SK-N-SH (cell line): ENCODE data around the gene MEGF6. TPM values are rescaled to one million over a fixed set of nuclear protein-coding genes. Genes with fewer than 3 reads are reported as not detected.

Source experiments
- CTCF ChIA-PET: fragments of 300-600, 350-600 bp; formaldehyde crosslinking; extraction: SDS; loops from one replicate; lab custom pipeline; 2021; lab: Yijun Ruan, JAX
- POLR2A ChIA-PET: fragments of 350-600 bp; sonication (Branson Sonifier 250); formaldehyde crosslinking; extraction: SDS; loops from one replicate; lab custom pipeline; 2020; ENCODE audit warnings: antibody characterized with exemption, inconsistent platforms; lab: Yijun Ruan, JAX
- DNase-seq: peaks from one replicate; pipeline ENCODE4 v3.0.0; 2012
- H2AFZ ChIP-seq: fragments of 200-600 bp; sonication (generic); 2 replicates; pipeline ENCODE4 v1.8.1; 2016; ENCODE audit warnings: antibody characterized with exemption, mild to moderate bottlenecking, low read depth
- H3F3A ChIP-seq: fragments of 200-600 bp; sonication (generic); replicated peaks from 2 replicates; pipeline ENCODE3; 2016; ENCODE audit warnings: antibody characterized with exemption, mild to moderate bottlenecking; ENCODE audit not compliant: insufficient read depth
- H3K27ac ChIP-seq, 2 experiments: fragments of 200-500 bp in 1 of 2; fragments of 200-600 bp in 1 of 2; sonication (Bioruptor generic) in 1 of 2; sonication (generic), shearing (Covaris generic) in 1 of 2; 2 replicates each; pipeline versions ENCODE4 v1.5.1 to v1.6.1; 2014 to 2016; ENCODE audit warnings: low read depth in 2 of 2, inconsistent platforms in 1 of 2, low read length in 1 of 2, mild to moderate bottlenecking in 1 of 2, mixed read lengths in 1 of 2
- H3K27me3 ChIP-seq: fragments of 200-600 bp; sonication (generic), shearing (Covaris generic); 2 replicates; pipeline ENCODE4 v1.6.1; 2016; ENCODE audit warnings: mixed run types; ENCODE audit not compliant: insufficient read depth
- H3K36me3 ChIP-seq, 2 experiments: fragments of 200-500 bp in 1 of 2; fragments of 200-600 bp in 1 of 2; sonication (Bioruptor generic) in 1 of 2; sonication (generic) in 1 of 2; replicated peaks in 1 of 2; 2 replicates each; pipeline versions ENCODE3 to v1.5.1; 2014 to 2016; ENCODE audit warnings: low read length in 1 of 2, mild to moderate bottlenecking in 1 of 2; ENCODE audit not compliant: insufficient read depth in 2 of 2, control insufficient read depth in 1 of 2
- H3K4me1 ChIP-seq, 2 experiments: fragments of 200-500 bp in 1 of 2; fragments of 200-600 bp in 1 of 2; sonication (Bioruptor generic) in 1 of 2; sonication (generic), shearing (Covaris generic) in 1 of 2; 2 replicates each; pipeline versions ENCODE4 v1.5.1 to v1.6.1; 2014 to 2016; ENCODE audit warnings: low read depth in 1 of 2, low read length in 1 of 2, mixed run types in 1 of 2; ENCODE audit not compliant: insufficient read depth in 2 of 2, control insufficient read depth in 1 of 2
- H3K4me2 ChIP-seq: fragments of 200-600 bp; sonication (generic), shearing (Covaris generic); 2 replicates; pipeline ENCODE4 v1.6.1; 2017; ENCODE audit warnings: mixed run types
- H3K4me3 ChIP-seq, 2 experiments: fragments of 200-500 bp in 1 of 2; fragments of 200-600 bp in 1 of 2; sonication (Bioruptor generic) in 1 of 2; sonication (generic), shearing (Covaris generic) in 1 of 2; 2 replicates each; pipeline versions ENCODE4 v1.5.1 to v1.8.1; 2014 to 2016; ENCODE audit warnings: low read depth in 2 of 2, inconsistent platforms in 1 of 2, low read length in 1 of 2, mild to moderate bottlenecking in 1 of 2, mixed read lengths in 1 of 2, moderate library complexity in 1 of 2
- H3K79me2 ChIP-seq: fragments of 200-600 bp; sonication (generic); 2 replicates; pipeline ENCODE4 v1.8.1; 2017; ENCODE audit warnings: mild to moderate bottlenecking; ENCODE audit not compliant: insufficient read depth
- H3K9ac ChIP-seq: fragments of 200-600 bp; sonication (generic); 2 replicates; pipeline ENCODE4 v1.6.1; 2017; ENCODE audit warnings: mixed run types
- H3K9me2 ChIP-seq: fragments of 200-600 bp; sonication (generic); 2 replicates; pipeline ENCODE4 v1.6.1; 2017; ENCODE audit warnings: mixed run types
- H3K9me3 ChIP-seq: fragments of 200-600 bp; sonication (generic); 2 replicates; pipeline ENCODE4 v1.6.1; 2017; ENCODE audit warnings: mixed run types, mild to moderate bottlenecking, moderate library complexity
- H4K20me1 ChIP-seq: fragments of 200-600 bp; sonication (generic); 2 replicates; pipeline ENCODE4 v1.6.1; 2017; ENCODE audit warnings: mild to moderate bottlenecking, mixed run types; ENCODE audit not compliant: insufficient read depth
- EP300 ChIP-seq, 2 experiments: IDR thresholded peaks; 2 replicates each; pipeline versions ENCODE4 v1.4.0 to v1.6.1; 2012; ENCODE audit warnings: borderline replicate concordance in 1 of 2, low read depth in 1 of 2, low read length in 1 of 2
- EZH2phosphoT487 ChIP-seq: fragments of 200-600 bp; sonication (generic); IDR thresholded peaks from 2 replicates; pipeline ENCODE4 v1.6.1; 2017; ENCODE audit warnings: low read depth, mixed run types, mild to moderate bottlenecking, antibody characterized with exemption, moderate library complexity, borderline replicate concordance
- FOXJ3 ChIP-seq: sonication (generic); formaldehyde crosslinking; IDR thresholded peaks from 2 replicates; pipeline ENCODE4 v1.5.1; 2020; ENCODE audit warnings: mild to moderate bottlenecking, missing genetic modification reagents
- IRF3 ChIP-seq: fragments of 150-350 bp; IDR thresholded peaks from 2 replicates; pipeline ENCODE4 v1.6.1; 2016; ENCODE audit warnings: mild to moderate bottlenecking, low read depth, low read length
- NRF1 ChIP-seq: IDR thresholded peaks from 2 replicates; pipeline ENCODE4 v1.6.1; 2012; ENCODE audit warnings: low read depth, mild to moderate bottlenecking, low read length
- PBX3 ChIP-seq: IDR thresholded peaks from 2 replicates; pipeline ENCODE4; 2012
- POLR2AphosphoS5 ChIP-seq: IDR thresholded peaks from 2 replicates; pipeline ENCODE4 v1.6.1; 2012; ENCODE audit warnings: low read depth, low read length
- RXRA ChIP-seq: IDR thresholded peaks from 2 replicates; pipeline ENCODE4 v1.4.0; 2012; ENCODE audit warnings: low read depth, mild to moderate bottlenecking, borderline replicate concordance
- TEAD4 ChIP-seq: IDR thresholded peaks from 2 replicates; pipeline ENCODE4 v1.4.0; 2012; ENCODE audit warnings: mild to moderate bottlenecking, borderline replicate concordance; ENCODE audit not compliant: insufficient read depth
- USF1 ChIP-seq: IDR thresholded peaks from 2 replicates; pipeline ENCODE4 v1.4.0; 2012; ENCODE audit warnings: low read depth, borderline replicate concordance
- USF2 ChIP-seq: fragments of 150-350 bp; IDR thresholded peaks from 2 replicates; pipeline ENCODE4 v1.6.1; 2017; ENCODE audit warnings: antibody characterized with exemption, low read length, low read depth, borderline replicate concordance
- ZBTB33 ChIP-seq: IDR thresholded peaks from 2 replicates; pipeline ENCODE4 v1.4.0; 2012; ENCODE audit warnings: low read depth, borderline replicate concordance
- WGBS: methylation state at CpG from one replicate; pipeline ENCODE4 v1.1.6; 2017; ENCODE audit warnings: low lambda C conversion rate; 5-methylcytosine and 5-hydroxymethylcytosine counted together
- polyA plus RNA-seq, 3 experiments: library from polyadenylated mRNA; depleted of rRNA; stranded (reverse); fragments of >200 nt; gene quantifications; 2 replicates each; pipeline ENCODE4 v1.2.3, GENCODE V29; 2012

MEGF6 gene
- polyA plus RNA-seq, 1 of the 3 experiments (the other 2 are of a cell fraction) = 7.6 TPM

- no peaks in the 10 kb centered on the region for H4K20me1 ChIP-seq
- no peak overlapping the region for H3K4me3 ChIP-seq
- H3K9me2 ChIP-seq = no peaks in the 10 kb centered on the region
- CTCF ChIA-PET = interaction anchor here (1.0 to 4.0 kb wide), 4 partner anchors 8 to 85 kb away, joined by 3 to 57 read pairs (median 8); no protein-coding TSS in a partner anchor
- TF ChIP-seq USF1 (no peak), EZH2phosphoT487 (no peak), FOXJ3 (CRISPR knock-in tag) (no peak), IRF3 (no peak), PBX3 (no peak), EP300 (IDR thresholded peaks at IDR 0.05; ENCODE audit: borderline replicate concordance in 1 of 2, low read depth in 1 of 2, low read length in 1 of 2) (no peak), POLR2AphosphoS5 (no peak), RXRA (no peak), TEAD4 (no peak), ZBTB33 (no peak), NRF1 (no peak), USF2 (no peak)
- no peaks in the 10 kb centered on the region for H3F3A ChIP-seq
- no peak overlapping the region for H3K27ac ChIP-seq
- H3K4me1 ChIP-seq = peaks cover 0 to 5% of the 10 kb centered on the region in 2 experiments; a peak in 1 of 4 replicates
- POLR2A ChIA-PET = no interaction called here
- H3K9ac ChIP-seq = no peak overlapping the region
- no peaks in the 10 kb centered on the region for H3K9me3 ChIP-seq
- H2AFZ ChIP-seq = no peak overlapping the region
- no peak overlapping the region for H3K4me2 ChIP-seq
- no peaks in the 10 kb centered on the region for H3K27me3 ChIP-seq
- H3K79me2 ChIP-seq = no peaks in the 10 kb centered on the region
- WGBS = 76% methylated on average over 4 of the region's 21 CpGs
- no peaks in the 10 kb centered on the region for H3K36me3 ChIP-seq
- no peak for DNase-seq
Observed at GRCh38 chr1:3480369-3480719, 131.0 kb downstream of the MEGF6 start.
